ENCODE measurements around the gene NGDN. TPM values are rescaled to one million over a fixed set of nuclear protein-coding genes. Genes with fewer than 3 reads are reported as not detected.
"Not testable (repeated sequence)": the region's sequence is repeated elsewhere in the genome, so short reads cannot be mapped to it uniquely, and the experiment has no call there.

NGDN gene
- 32.3 and 34.6 TPM in 2 replicates for total RNA-seq
- long read RNA-seq, transcript NGDN-202 (11 exons, 1,143 nt) = major isoform, 70 of 108 reads
- long read RNA-seq, partial matches to known transcripts = 9 of 108 reads
- long read RNA-seq, other reads (novel, unspliced or antisense) = 24 of 108 reads

- peak; percentile 97 for DNase-seq (ENCODE audit: extremely low spot score, unreplicated experiment)
- H3K4me3 Mint-ChIP-seq (ENCODE audit: unreplicated experiment) = no peak within 1 kb of the TSS
- H3K9me3 Mint-ChIP-seq (ENCODE audit: unreplicated experiment) = no peaks in the 10 kb centered on the region
- peaks cover 9% of the 10 kb centered on the region for H3K36me3 Mint-ChIP-seq (ENCODE audit: unreplicated experiment)
- H3K27me3 Mint-ChIP-seq (ENCODE audit: unreplicated experiment) = no peaks in the 10 kb centered on the region
- peak; percentile 85 for TF ChIP-seq CTCF (IDR thresholded peaks at IDR 0.05)
- H3K27ac Mint-ChIP-seq (ENCODE audit: unreplicated experiment) = no peak within 1 kb of the TSS
- H3K4me1 Mint-ChIP-seq (ENCODE audit: unreplicated experiment) = peaks cover 6% of the 10 kb centered on the region
These were observed at the start of gene NGDN for GRCh38 chr14:23469127-23469905. Gene NGDN (plus strand): TSS chr14:23469703. CDS start chr14:23469716, 13 bp downstream.

GRCh38 chr14:23421594-23421993, 47.9 kb upstream of the NGDN start:
- Mint-ChIP-seq H3K27me3 (ENCODE audit: unreplicated experiment) (peaks cover 17% of the 10 kb centered on the region), H3K36me3 (ENCODE audit: unreplicated experiment) (no peaks in the 10 kb centered on the region), H3K27ac (ENCODE audit: unreplicated experiment) (no peak overlapping the region), H3K4me1 (ENCODE audit: unreplicated experiment) (no peaks in the 10 kb centered on the region), H3K9me3 (ENCODE audit: unreplicated experiment) (no peaks in the 10 kb centered on the region), H3K4me3 (ENCODE audit: unreplicated experiment) (no peak overlapping the region)
- DNase-seq (ENCODE audit: extremely low spot score, unreplicated experiment) = no peak
- TF ChIP-seq CTCF (IDR thresholded peaks at IDR 0.05) = no peak

GRCh38 chr14:23423657-23424056, 45.8 kb upstream of the NGDN start:
- no peak for DNase-seq (ENCODE audit: extremely low spot score, unreplicated experiment)
- no peaks in the 10 kb centered on the region for H3K36me3 Mint-ChIP-seq (ENCODE audit: unreplicated experiment)
- H3K9me3 Mint-ChIP-seq (ENCODE audit: unreplicated experiment) = no peaks in the 10 kb centered on the region
- H3K27ac Mint-ChIP-seq (ENCODE audit: unreplicated experiment) = no peak overlapping the region
- no peak overlapping the region for H3K4me3 Mint-ChIP-seq (ENCODE audit: unreplicated experiment)
- H3K27me3 Mint-ChIP-seq (ENCODE audit: unreplicated experiment) = peaks cover 15% of the 10 kb centered on the region
- TF ChIP-seq CTCF (IDR thresholded peaks at IDR 0.05) = no peak
- no peaks in the 10 kb centered on the region for H3K4me1 Mint-ChIP-seq (ENCODE audit: unreplicated experiment)

DNA sequence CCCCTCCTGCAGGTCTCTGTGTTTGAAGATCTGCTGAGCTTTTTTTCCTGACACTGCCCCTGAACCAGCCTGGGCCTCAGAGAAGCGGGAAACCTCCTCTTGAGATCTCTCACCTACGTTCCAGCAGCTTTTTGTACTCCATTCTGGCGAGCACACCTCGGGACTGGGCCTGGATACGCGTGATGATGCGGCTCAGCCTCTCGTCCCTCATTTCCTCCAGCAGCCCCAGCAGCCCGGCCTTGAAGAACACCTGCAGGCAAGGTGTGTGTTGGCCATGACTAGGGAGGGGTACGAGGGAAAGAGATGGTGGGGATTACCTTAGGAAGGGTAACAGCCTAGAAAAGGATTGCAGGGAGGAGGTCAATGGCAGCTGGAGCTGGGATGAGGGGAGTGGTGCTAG, 44.3 kb upstream of the NGDN start:
- no peak for DNase-seq (ENCODE audit: extremely low spot score, unreplicated experiment)
- H3K27ac Mint-ChIP-seq (ENCODE audit: unreplicated experiment) = no peak overlapping the region
- no peaks in the 10 kb centered on the region for H3K36me3 Mint-ChIP-seq (ENCODE audit: unreplicated experiment)
- H3K9me3 Mint-ChIP-seq (ENCODE audit: unreplicated experiment) = no peaks in the 10 kb centered on the region
- peaks cover 13% of the 10 kb centered on the region for H3K27me3 Mint-ChIP-seq (ENCODE audit: unreplicated experiment)
- no peaks in the 10 kb centered on the region for H3K4me1 Mint-ChIP-seq (ENCODE audit: unreplicated experiment)
- no peak overlapping the region for H3K4me3 Mint-ChIP-seq (ENCODE audit: unreplicated experiment)
- TF ChIP-seq CTCF (IDR thresholded peaks at IDR 0.05) = no peak

DNA sequence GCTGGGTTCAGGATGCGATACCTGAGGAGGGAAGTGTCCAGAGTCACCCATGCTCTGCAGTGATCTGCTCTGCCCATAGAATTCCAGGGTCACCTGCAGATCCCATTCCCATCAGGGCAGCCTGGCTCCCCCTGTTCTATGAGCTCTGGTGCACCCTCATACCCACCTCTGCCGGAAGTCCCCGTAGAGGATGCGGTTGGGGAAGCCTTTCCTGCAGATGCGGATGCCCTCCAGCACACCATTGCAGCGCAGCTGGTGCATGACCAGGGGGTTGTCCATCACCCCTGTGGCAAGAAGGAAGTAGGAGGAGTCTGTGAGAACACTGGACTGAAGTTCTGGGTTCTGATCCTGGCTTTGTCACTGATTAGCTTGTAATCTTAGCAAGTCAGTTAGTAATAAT, 43.7 kb upstream of the NGDN start:
- peaks cover 11% of the 10 kb centered on the region for H3K27me3 Mint-ChIP-seq (ENCODE audit: unreplicated experiment)
- not testable (repeated sequence) for H3K9me3 Mint-ChIP-seq (ENCODE audit: unreplicated experiment); H3K36me3 Mint-ChIP-seq (ENCODE audit: unreplicated experiment); H3K27ac Mint-ChIP-seq (ENCODE audit: unreplicated experiment); H3K4me3 Mint-ChIP-seq (ENCODE audit: unreplicated experiment); H3K4me1 Mint-ChIP-seq (ENCODE audit: unreplicated experiment); DNase-seq (ENCODE audit: extremely low spot score, unreplicated experiment)
